Fibroblast of mammary gland (primary cell): ENCODE data around the gene ATP2C1.

Experiments used
- DNase-seq: peaks from one replicate; pipeline ENCODE4 v3.0.0-alpha.2; 2010; ENCODE audit warnings: low read depth
- H3K4me3 ChIP-seq: 2 replicates; pipeline ENCODE4 v1.5.1; 2011; ENCODE audit warnings: low read depth, mild to moderate bottlenecking, low read length, moderate library complexity; ENCODE audit not compliant: control insufficient read depth
- CTCF ChIP-seq: conservative IDR thresholded peaks from 2 replicates; pipeline ENCODE4 v1.5.1; 2011; ENCODE audit warnings: low read depth, low read length, inconsistent platforms; ENCODE audit not compliant: control insufficient read depth, insufficient read depth

The ATP2C1 gene

GRCh38 chr3:130932979-130933378, 39.1 kb downstream of the ATP2C1 start:
- TF ChIP-seq CTCF: no peak
- H3K4me3 ChIP-seq: no peak overlapping the region
- DNase-seq: no peak

GRCh38 chr3:130933801-130934345, 40.0 kb downstream of the ATP2C1 start:
- TF ChIP-seq CTCF: no peak
- H3K4me3 ChIP-seq: no peak overlapping the region
- DNase-seq: no peak

DNA sequence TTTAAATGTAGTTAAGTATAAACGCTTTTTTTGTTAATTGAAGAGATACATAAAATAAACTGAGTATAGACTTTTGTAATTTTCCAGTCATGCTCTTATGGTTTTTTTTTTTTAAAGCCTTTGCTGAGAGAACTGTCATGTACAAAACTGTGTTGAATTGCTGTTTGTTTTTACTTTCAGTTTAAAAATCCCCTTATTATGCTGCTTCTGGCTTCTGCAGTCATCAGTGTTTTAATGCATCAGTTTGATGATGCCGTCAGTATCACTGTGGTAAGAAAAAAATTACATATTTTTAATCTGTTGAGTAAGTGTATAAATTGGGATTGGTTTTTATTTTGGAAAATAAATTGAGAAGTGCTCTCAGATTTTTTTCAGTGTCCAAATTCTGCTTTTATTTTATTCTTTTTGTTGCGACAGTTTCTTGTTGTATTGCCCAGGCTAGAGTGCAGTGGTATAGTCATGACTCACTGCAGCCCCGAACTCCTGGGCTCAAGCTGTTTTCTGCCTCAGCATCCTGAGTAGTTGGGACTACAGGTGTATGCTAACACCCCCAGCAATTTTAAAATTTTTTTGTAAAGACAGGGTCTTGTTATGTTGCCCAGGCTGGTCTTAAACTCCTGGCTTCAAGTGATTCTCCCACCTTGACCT, 40.7 kb downstream of the ATP2C1 start:
- no peak for TF ChIP-seq CTCF
- DNase-seq: peak; percentile 34
- H3K4me3 ChIP-seq: no peak overlapping the region

GRCh38 chr3:130935761-130936492, 42.0 kb downstream of the ATP2C1 start:
- TF ChIP-seq CTCF: no peak
- H3K4me3 ChIP-seq: no peak overlapping the region
- peak; percentile 73 for DNase-seq

DNA sequence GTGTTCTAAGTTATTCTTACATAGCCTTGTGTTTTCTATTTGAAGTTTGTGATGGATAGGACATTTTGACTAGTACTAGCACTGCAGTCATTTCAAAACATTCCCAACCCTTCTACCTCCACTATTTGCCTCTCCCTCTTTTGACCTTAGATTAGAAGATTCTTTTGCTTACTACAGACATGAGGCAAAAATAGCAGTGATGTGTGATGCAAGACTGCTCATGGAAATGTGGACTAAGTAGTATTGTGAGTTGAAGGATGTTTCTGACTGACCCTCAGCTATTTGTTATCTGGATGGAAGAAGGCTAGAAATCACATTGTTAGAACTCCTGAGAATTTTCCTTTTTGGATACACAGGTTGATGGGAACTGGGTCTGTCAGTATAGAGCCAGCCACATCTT, 45.9 kb downstream of the ATP2C1 start:
- no peak for DNase-seq
- no peak overlapping the region for H3K4me3 ChIP-seq
- no peak for TF ChIP-seq CTCF

- TF ChIP-seq CTCF: no peak
- peak; percentile 19 for DNase-seq
- no peak overlapping the region for H3K4me3 ChIP-seq
Observed at GRCh38 chr3:130941793-130942192, 47.9 kb downstream of the ATP2C1 start.

DNA sequence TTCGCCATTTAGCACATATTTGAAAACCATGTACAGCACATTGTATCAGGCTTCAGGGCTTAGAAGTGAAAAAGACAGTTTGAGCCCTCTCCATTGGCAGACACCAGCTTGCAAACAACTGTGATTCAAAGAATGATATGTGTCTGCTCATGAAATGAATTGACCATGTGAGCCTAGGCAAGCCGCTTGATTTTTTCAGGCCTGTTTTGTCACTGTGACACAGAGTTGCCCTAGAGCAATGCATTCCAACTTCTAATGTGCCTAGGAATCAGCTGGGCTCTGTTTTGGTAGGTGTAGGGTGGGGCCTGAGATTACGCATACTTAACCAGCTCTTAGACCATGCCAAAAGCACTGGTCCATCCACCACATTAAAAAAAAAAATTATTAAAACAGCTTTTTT, 53.0 kb downstream of the ATP2C1 start:
- no peak overlapping the region for H3K4me3 ChIP-seq
- no peak for TF ChIP-seq CTCF
- no peak for DNase-seq
